Astrocyte of the spinal cord (primary cell): ENCODE results near the gene NIFK.

ENCODE experiments used
- DNase-seq: peaks from one replicate; pipeline ENCODE4 v3.0.0; 2011; ENCODE audit warnings: low read depth, low spot score
- H3K4me3 ChIP-seq: 2 replicates; pipeline ENCODE4 v1.5.1; 2011; ENCODE audit warnings: low read depth, mild to moderate bottlenecking, low read length, moderate library complexity
- CTCF ChIP-seq: IDR thresholded peaks from 2 replicates; pipeline ENCODE4 v1.5.1; 2012; ENCODE audit warnings: low read depth, mild to moderate bottlenecking, low read length, inconsistent platforms
- in situ Hi-C: cut with HindIII; loops from 2 replicates; pipeline ENCODE4 v1.10.0; 2017; ENCODE audit warnings: low sequenced_read_pairs

The NIFK gene

DNA sequence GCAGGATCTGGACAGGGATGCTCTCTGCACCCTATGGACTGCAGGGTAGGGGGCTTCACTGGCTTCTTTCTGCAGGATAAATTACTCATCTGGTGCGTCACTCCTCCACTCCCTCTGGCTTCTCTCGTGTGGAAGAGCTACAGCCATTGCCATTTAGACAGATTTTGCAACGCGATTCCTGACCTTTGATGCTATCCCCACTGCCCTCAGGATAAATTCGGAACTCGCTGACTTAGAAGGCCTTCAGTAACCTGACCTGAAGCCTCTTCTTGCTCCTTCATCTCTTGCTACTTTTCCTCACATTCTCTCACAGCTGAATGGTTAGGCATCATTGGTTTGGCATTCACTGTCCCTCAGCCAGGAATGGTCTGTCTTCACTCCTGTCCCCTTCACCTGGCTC is 5.3 kb downstream of the NIFK start:
- H3K4me3 ChIP-seq: no peak overlapping the region
- DNase-seq: no peak
- in situ Hi-C loops: no loop called here
- TF ChIP-seq CTCF: no peak

- no peak for TF ChIP-seq CTCF
- DNase-seq: no peak
- in situ Hi-C loops: no loop called here
- H3K4me3 ChIP-seq: no peak overlapping the region
These were observed 8.7 kb downstream of the NIFK start for GRCh38 chr2:121727950-121728349.

- TF ChIP-seq CTCF: no peak
- H3K4me3 ChIP-seq: no peak overlapping the region
- in situ Hi-C loops: no loop called here
- DNase-seq: no peak
These were observed 9.3 kb downstream of the NIFK start for GRCh38 chr2:121727332-121727731.

- no peak for DNase-seq
- no peak overlapping the region for H3K4me3 ChIP-seq
- TF ChIP-seq CTCF: no peak
- in situ Hi-C loops: no loop called here
These were observed 13.4 kb downstream of the NIFK start for GRCh38 chr2:121723316-121723715.

GRCh38 chr2:121722479-121722878 is 14.2 kb downstream of the NIFK start:
- no peak for TF ChIP-seq CTCF
- peak; percentile 61 for DNase-seq
- in situ Hi-C loops: no loop called here
- H3K4me3 ChIP-seq: no peak overlapping the region

GRCh38 chr2:121721926-121722325 is 14.7 kb downstream of the NIFK start:
- in situ Hi-C loops: no loop called here
- H3K4me3 ChIP-seq: no peak overlapping the region
- peak; percentile 52 for DNase-seq
- no peak for TF ChIP-seq CTCF

DNA sequence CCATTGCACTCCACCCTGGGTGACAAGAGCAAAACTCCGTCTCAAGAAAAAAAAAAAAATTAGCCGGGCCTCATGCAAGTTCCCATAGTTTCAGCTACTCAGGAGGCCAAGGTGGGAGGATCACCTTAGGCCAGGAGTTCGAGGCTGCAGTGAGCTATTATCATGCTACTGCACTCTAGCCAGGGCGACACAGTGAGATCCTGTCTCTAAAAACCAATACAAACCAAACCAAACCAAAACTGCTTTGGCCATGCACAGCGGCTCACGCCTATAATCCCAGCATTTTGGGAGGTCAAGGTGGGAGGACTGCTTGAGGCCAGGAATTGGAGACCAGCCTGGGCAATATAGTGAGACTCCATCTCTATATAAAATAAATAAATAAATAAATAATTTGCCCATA is 19.1 kb downstream of the NIFK start:
- no peak overlapping the region for H3K4me3 ChIP-seq
- in situ Hi-C loops: no loop called here
- no peak for TF ChIP-seq CTCF
- no peak for DNase-seq
